ENCODE results near the gene RPL13.
"Not testable (repeated sequence)": the region's sequence is repeated elsewhere in the genome, so short reads cannot be mapped to it uniquely, and the experiment has no call there.

RPL13 gene

DNA sequence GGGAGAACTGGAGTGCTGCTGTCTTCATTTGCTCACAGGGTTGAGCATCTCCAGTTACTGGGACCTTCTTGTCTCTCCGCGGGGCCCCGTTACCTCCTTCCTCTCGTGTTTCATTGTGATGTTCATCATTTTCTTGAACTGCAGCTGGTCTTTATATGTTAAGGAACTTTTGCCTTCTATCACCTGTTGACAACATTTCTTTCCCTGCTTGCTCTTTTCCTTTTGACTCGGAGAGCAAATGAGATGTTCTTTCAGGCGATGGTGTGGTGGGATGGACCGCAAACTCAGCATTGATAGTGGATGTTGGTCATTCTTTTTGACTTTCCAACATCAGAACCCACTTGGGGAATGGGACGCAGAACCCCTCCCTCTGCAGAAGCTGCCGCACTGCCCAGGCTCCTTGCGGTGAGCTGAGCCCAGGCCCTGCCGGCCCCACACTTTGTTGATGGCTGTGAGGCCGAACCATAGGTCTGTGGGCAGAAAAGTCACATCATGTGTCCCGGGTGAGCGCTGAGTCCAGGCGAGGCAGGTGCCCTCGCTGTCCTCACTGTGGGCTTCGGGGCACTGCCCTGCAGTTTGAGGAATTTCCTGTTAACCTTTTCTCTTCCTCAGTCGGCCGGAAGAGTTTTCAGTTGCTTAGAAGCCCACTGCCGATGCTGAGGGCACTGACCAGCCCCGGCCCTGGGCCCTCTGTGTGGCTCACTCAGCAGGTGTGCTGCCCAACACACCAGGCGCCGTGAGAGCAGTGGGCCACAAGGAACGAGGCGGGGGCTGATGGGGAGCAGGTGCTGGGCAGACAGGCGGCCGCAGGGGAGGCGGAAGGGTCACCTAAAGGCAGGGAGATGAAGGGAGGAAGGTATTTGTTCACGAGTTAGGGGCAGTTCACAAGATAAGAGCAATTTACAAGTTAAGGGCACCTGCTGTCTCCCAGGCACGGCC lies 7.4 kb downstream of the RPL13 start:
- no peak for DNase-seq (ENCODE audit: low read depth)
- H3K4me3 ChIP-seq (ENCODE audit: low read depth, low read length): no peak overlapping the region
- TF ChIP-seq, protein P1, sequence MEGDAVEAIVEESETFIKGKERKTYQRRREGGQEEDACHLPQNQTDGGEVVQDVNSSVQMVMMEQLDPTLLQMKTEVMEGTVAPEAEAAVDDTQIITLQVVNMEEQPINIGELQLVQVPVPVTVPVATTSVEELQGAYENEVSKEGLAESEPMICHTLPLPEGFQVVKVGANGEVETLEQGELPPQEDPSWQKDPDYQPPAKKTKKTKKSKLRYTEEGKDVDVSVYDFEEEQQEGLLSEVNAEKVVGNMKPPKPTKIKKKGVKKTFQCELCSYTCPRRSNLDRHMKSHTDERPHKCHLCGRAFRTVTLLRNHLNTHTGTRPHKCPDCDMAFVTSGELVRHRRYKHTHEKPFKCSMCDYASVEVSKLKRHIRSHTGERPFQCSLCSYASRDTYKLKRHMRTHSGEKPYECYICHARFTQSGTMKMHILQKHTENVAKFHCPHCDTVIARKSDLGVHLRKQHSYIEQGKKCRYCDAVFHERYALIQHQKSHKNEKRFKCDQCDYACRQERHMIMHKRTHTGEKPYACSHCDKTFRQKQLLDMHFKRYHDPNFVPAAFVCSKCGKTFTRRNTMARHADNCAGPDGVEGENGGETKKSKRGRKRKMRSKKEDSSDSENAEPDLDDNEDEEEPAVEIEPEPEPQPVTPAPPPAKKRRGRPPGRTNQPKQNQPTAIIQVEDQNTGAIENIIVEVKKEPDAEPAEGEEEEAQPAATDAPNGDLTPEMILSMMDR (conservative IDR thresholded peaks at IDR 0.05; ENCODE audit: low read depth, low read length): no peak

DNA sequence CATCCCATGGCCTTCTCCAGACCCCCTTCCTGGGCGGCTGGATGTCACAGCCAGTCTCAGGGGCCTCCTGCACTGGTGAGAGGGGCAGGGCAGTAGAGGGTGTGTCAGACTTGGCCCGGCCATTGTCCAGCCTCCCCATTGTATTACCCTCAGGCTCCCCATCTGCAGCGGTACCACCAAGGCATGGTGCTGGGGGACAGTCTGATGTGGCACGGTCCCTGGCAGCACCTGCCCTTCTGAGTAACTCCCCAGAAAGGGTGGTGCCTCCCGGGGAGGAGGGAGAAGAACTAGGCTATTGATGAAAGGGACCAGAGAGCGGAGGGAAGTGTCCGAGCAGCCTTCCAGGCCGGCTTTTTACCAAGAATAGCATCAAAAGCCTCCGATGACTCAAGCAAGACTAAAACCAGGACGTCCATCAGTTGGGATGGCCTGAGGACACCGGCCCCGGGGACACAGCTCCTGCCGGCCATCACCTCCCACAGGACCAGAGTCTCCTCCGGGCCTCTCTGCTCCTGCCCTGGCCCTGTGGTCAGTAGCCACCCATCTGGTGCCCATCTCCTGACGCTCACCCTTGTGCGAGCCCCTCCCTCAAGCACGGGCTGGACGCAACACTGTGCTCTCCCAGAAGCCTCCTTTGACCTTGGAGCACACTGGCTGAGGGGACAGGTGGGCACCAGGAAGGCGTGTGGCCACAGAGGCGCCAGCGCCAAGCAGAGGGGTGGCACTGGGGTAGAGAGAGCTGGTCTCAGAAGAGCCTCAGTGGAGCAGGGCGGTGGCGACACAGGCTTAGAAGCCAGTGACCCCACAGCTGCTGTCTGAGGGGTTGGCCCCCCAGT lies 9.2 kb downstream of the RPL13 start:
- H3K4me3 ChIP-seq (ENCODE audit: low read depth, low read length): no peak overlapping the region
- DNase-seq (ENCODE audit: low read depth): no peak
- TF ChIP-seq, protein P1 (conservative IDR thresholded peaks at IDR 0.05; ENCODE audit: low read depth, low read length): no peak

- TF ChIP-seq, protein P1 (conservative IDR thresholded peaks at IDR 0.05; ENCODE audit: low read depth, low read length): no peak
- H3K4me3 ChIP-seq (ENCODE audit: low read depth, low read length): no peak overlapping the region
- DNase-seq (ENCODE audit: low read depth): no peak
These were observed 10.0 kb downstream of the RPL13 start for GRCh38 chr16:89570342-89570923.

GRCh38 chr16:89570983-89571598 lies 10.6 kb downstream of the RPL13 start:
- DNase-seq (ENCODE audit: low read depth); H3K4me3 ChIP-seq (ENCODE audit: low read depth, low read length): not testable (repeated sequence)

GRCh38 chr16:89571636-89572035 lies 11.2 kb downstream of the RPL13 start:
- no peak overlapping the region for H3K4me3 ChIP-seq (ENCODE audit: low read depth, low read length)
- TF ChIP-seq, protein P1 (conservative IDR thresholded peaks at IDR 0.05; ENCODE audit: low read depth, low read length): no peak
- no peak for DNase-seq (ENCODE audit: low read depth)

DNA sequence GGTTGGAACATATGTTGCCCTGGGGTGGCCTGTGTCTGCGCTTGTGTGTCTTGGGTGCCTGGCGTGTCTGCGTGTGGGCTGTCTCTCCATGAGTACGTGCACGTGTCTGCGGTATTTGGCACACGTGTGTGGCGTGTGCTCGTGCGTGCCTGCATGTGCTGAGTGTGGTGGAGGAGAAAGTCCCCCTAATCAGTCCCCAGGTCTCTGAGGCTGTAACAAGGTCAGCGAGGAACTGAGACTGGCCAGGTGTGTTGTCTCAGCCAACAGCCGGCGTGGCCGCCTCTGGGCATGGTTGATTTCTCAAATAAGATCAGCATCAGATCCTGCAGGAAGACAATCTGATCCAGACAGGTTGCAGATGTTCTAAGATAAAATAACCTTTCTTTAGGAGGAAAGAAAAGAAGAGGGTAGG lies 11.6 kb downstream of the RPL13 start:
- no peak for DNase-seq (ENCODE audit: low read depth)
- no peak overlapping the region for H3K4me3 ChIP-seq (ENCODE audit: low read depth, low read length)
- TF ChIP-seq, protein P1 (conservative IDR thresholded peaks at IDR 0.05; ENCODE audit: low read depth, low read length): no peak
